A673 (cell line): Measurements from ENCODE around the gene ITSN2.

ENCODE experiments used
- CTCF ChIP-seq: fragments of 300-800, 200-600 bp; sonication (generic); conservative IDR thresholded peaks from 2 replicates; pipeline ENCODE4 v1.5.1; 2017; ENCODE audit warnings: low read depth, mild to moderate bottlenecking, antibody characterized with exemption, low read length, moderate library complexity, mixed read lengths
- EZH2 ChIP-seq: fragments of 200-600 bp; sonication (generic); IDR thresholded peaks from 2 replicates; pipeline ENCODE4 v1.6.1; 2017; ENCODE audit warnings: borderline replicate concordance, low read depth, mild to moderate bottlenecking, mixed read lengths, antibody characterized with exemption, low read length; ENCODE audit not compliant: poor library complexity, severe bottlenecking

- TF ChIP-seq CTCF: no peak
- TF ChIP-seq EZH2: no peak
These were observed 1.9 kb upstream of the ITSN2 start for GRCh38 chr2:24362253-24362652.
